Dendritic cell treated with granulocyte-macrophage colony-stimulating factor and Interleukin-4, amounts not matched to agents 40 ng/mL and 50 ng/mL, for 4 days (primary cell): ENCODE data around the gene SYNJ2.

Experiments used
- H3K27ac Mint-ChIP-seq: one replicate; pipeline ENCODE4 v1.8.0; 2022; ENCODE audit warnings: mild to moderate bottlenecking, mixed read lengths
- H3K27me3 Mint-ChIP-seq: one replicate; pipeline ENCODE4 v1.8.0; 2022; ENCODE audit warnings: mild to moderate bottlenecking, mixed read lengths
- H3K36me3 Mint-ChIP-seq: one replicate; pipeline ENCODE4 v1.8.0; 2022; ENCODE audit warnings: low read depth, mixed read lengths
- H3K4me1 Mint-ChIP-seq: one replicate; pipeline ENCODE4 v1.8.0; 2022; ENCODE audit warnings: low read depth, mixed read lengths
- H3K4me3 Mint-ChIP-seq: one replicate; pipeline ENCODE4 v1.8.0; 2022; ENCODE audit warnings: mild to moderate bottlenecking, moderate library complexity, mixed read lengths
- H3K9me3 Mint-ChIP-seq: one replicate; pipeline ENCODE4 v1.8.0; 2022; ENCODE audit warnings: mixed read lengths
- intact Hi-C: fragments of 100-400 bp; cut with micrococcal nuclease; formaldehyde crosslinking; loops from one replicate; pipeline ENCODE4 v1.15.0; 2022

The SYNJ2 gene

GRCh38 chr6:157981132-157981394, 600 bp upstream of the SYNJ2 start:
- H3K4me3 Mint-ChIP-seq = peak overlapping the region; percentile 74
- H3K9me3 Mint-ChIP-seq = no peaks in the 10 kb centered on the region
- no peaks in the 10 kb centered on the region for H3K36me3 Mint-ChIP-seq
- peak overlapping the region; percentile 65 for H3K27ac Mint-ChIP-seq
- intact Hi-C loops = no loop called here
- peaks cover 67% of the 10 kb centered on the region for H3K27me3 Mint-ChIP-seq
- peaks cover 49% of the 10 kb centered on the region for H3K4me1 Mint-ChIP-seq

GRCh38 chr6:157982102-157982562, 469 bp downstream of the SYNJ2 start:
- Mint-ChIP-seq H3K9me3 (no peaks in the 10 kb centered on the region), H3K4me3 (peak overlapping the region; percentile 74), H3K4me1 (peaks cover 49% of the 10 kb centered on the region), H3K36me3 (no peaks in the 10 kb centered on the region), H3K27ac (peak overlapping the region; percentile 65), H3K27me3 (peaks cover 63% of the 10 kb centered on the region)
- intact Hi-C loops = no loop called here

- H3K9me3 Mint-ChIP-seq = no peaks in the 10 kb centered on the region
- intact Hi-C loops = no loop called here
- peaks cover 56% of the 10 kb centered on the region for H3K27me3 Mint-ChIP-seq
- H3K27ac Mint-ChIP-seq = peak overlapping the region; percentile 65
- no peaks in the 10 kb centered on the region for H3K36me3 Mint-ChIP-seq
- H3K4me1 Mint-ChIP-seq = peaks cover 49% of the 10 kb centered on the region
- H3K4me3 Mint-ChIP-seq = peak overlapping the region; percentile 74
Measured at GRCh38 chr6:157982563-157983405, 1.1 kb downstream of the SYNJ2 start.

- no peaks in the 10 kb centered on the region for H3K36me3 Mint-ChIP-seq
- H3K27me3 Mint-ChIP-seq = peaks cover 51% of the 10 kb centered on the region
- intact Hi-C loops = no loop called here
- no peak overlapping the region for H3K4me3 Mint-ChIP-seq
- peaks cover 44% of the 10 kb centered on the region for H3K4me1 Mint-ChIP-seq
- no peaks in the 10 kb centered on the region for H3K9me3 Mint-ChIP-seq
- H3K27ac Mint-ChIP-seq = no peak overlapping the region
Measured at GRCh38 chr6:157983406-157984119, 1.9 kb downstream of the SYNJ2 start.

GRCh38 chr6:157984128-157984527, 2.5 kb downstream of the SYNJ2 start:
- H3K27ac Mint-ChIP-seq = no peak overlapping the region
- no peak overlapping the region for H3K4me3 Mint-ChIP-seq
- intact Hi-C loops = no loop called here

GRCh38 chr6:157984686-157985225, 3.1 kb downstream of the SYNJ2 start:
- Mint-ChIP-seq H3K27ac (no peak overlapping the region), H3K36me3 (no peaks in the 10 kb centered on the region), H3K9me3 (no peaks in the 10 kb centered on the region), H3K27me3 (peaks cover 46% of the 10 kb centered on the region), H3K4me1 (peaks cover 41% of the 10 kb centered on the region), H3K4me3 (no peak overlapping the region)
- intact Hi-C loops = no loop called here

More at GRCh38 chr6:157984128-157984527, 2.5 kb downstream of the SYNJ2 start:
- peaks cover 44% of the 10 kb centered on the region for H3K4me1 Mint-ChIP-seq
- no peaks in the 10 kb centered on the region for H3K9me3 Mint-ChIP-seq
- H3K36me3 Mint-ChIP-seq = no peaks in the 10 kb centered on the region
- peaks cover 48% of the 10 kb centered on the region for H3K27me3 Mint-ChIP-seq

- Mint-ChIP-seq H3K36me3 (no peaks in the 10 kb centered on the region), H3K4me1 (peaks cover 41% of the 10 kb centered on the region), H3K27me3 (peaks cover 45% of the 10 kb centered on the region), H3K9me3 (no peaks in the 10 kb centered on the region), H3K27ac (no peak overlapping the region), H3K4me3 (no peak overlapping the region)
- intact Hi-C loops = no loop called here
Measured at GRCh38 chr6:157985378-157986155, 3.9 kb downstream of the SYNJ2 start.

- no peaks in the 10 kb centered on the region for H3K36me3 Mint-ChIP-seq
- peaks cover 30% of the 10 kb centered on the region for H3K27me3 Mint-ChIP-seq
- H3K4me1 Mint-ChIP-seq = peaks cover 33% of the 10 kb centered on the region
- H3K27ac Mint-ChIP-seq = no peak overlapping the region
- intact Hi-C loops = no loop called here
- no peak overlapping the region for H3K4me3 Mint-ChIP-seq
- H3K9me3 Mint-ChIP-seq = no peaks in the 10 kb centered on the region
Measured at GRCh38 chr6:157987788-157988699, 6.4 kb downstream of the SYNJ2 start.

GRCh38 chr6:157988700-157989063, 7.0 kb downstream of the SYNJ2 start:
- Mint-ChIP-seq H3K4me1 (peaks cover 31% of the 10 kb centered on the region), H3K4me3 (no peak overlapping the region)

GRCh38 chr6:157989541-157990289, 8.1 kb downstream of the SYNJ2 start:
- no peaks in the 10 kb centered on the region for H3K36me3 Mint-ChIP-seq
- no peak overlapping the region for H3K4me3 Mint-ChIP-seq
- peaks cover 20% of the 10 kb centered on the region for H3K27me3 Mint-ChIP-seq
- no peaks in the 10 kb centered on the region for H3K9me3 Mint-ChIP-seq
- intact Hi-C loops = no loop called here
- H3K4me1 Mint-ChIP-seq = peaks cover 30% of the 10 kb centered on the region
- peak overlapping the region; percentile 14 for H3K27ac Mint-ChIP-seq

More at GRCh38 chr6:157988700-157989063, 7.0 kb downstream of the SYNJ2 start:
- Mint-ChIP-seq H3K27me3 (peaks cover 27% of the 10 kb centered on the region), H3K27ac (no peak overlapping the region), H3K9me3 (no peaks in the 10 kb centered on the region), H3K36me3 (no peaks in the 10 kb centered on the region)
- intact Hi-C loops = no loop called here

- no peaks in the 10 kb centered on the region for H3K36me3 Mint-ChIP-seq
- H3K9me3 Mint-ChIP-seq = no peaks in the 10 kb centered on the region
- peaks cover 26% of the 10 kb centered on the region for H3K4me1 Mint-ChIP-seq
- H3K4me3 Mint-ChIP-seq = no peak overlapping the region
- H3K27me3 Mint-ChIP-seq = peaks cover 17% of the 10 kb centered on the region
- intact Hi-C loops = no loop called here
- H3K27ac Mint-ChIP-seq = peak overlapping the region; percentile 14
Measured at GRCh38 chr6:157990321-157991066, 8.8 kb downstream of the SYNJ2 start.

- no peaks in the 10 kb centered on the region for H3K36me3 Mint-ChIP-seq
- peaks cover 27% of the 10 kb centered on the region for H3K4me1 Mint-ChIP-seq
- no peaks in the 10 kb centered on the region for H3K9me3 Mint-ChIP-seq
- no peak overlapping the region for H3K4me3 Mint-ChIP-seq
- intact Hi-C loops = no loop called here
- no peak overlapping the region for H3K27ac Mint-ChIP-seq
- peaks cover 18% of the 10 kb centered on the region for H3K27me3 Mint-ChIP-seq
Measured at GRCh38 chr6:157991067-157991432, 9.4 kb downstream of the SYNJ2 start.
